CD14-positive monocyte (primary cell): ENCODE measurements around the gene DGKB. TPM values are rescaled to one million over a fixed set of nuclear protein-coding genes. Genes with fewer than 3 reads are reported as not detected.

Experiments used
- DNase-seq, 3 donors: peaks; one replicate each; pipeline ENCODE4 v3.0.0-alpha.2; 2011 to 2022
- H2AFZ ChIP-seq: 2 replicates; pipeline ENCODE4 v1.6.0; 2012; ENCODE audit warnings: mild to moderate bottlenecking, low read depth, low read length, inconsistent platforms; ENCODE audit not compliant: insufficient read depth, poor library complexity, severe bottlenecking
- H3K27ac ChIP-seq, 2 donors: 1 replicate in 1 of 2; 2 replicates in 1 of 2; pipeline ENCODE4 v1.5.1; 2012 to 2013; ENCODE audit warnings: low read length in 2 of 2, control low read depth in 1 of 2, inconsistent platforms in 1 of 2, low read depth in 1 of 2, mild to moderate bottlenecking in 1 of 2
- H3K27me3 ChIP-seq, 2 donors: one replicate each; pipeline versions ENCODE4 v1.6.0 to v1.6.1; 2011 to 2013; ENCODE audit warnings: low read length in 2 of 2; ENCODE audit not compliant: control insufficient read depth in 2 of 2, insufficient read depth in 2 of 2
- H3K36me3 ChIP-seq, 2 donors: replicated peaks in 1 of 2; 1 replicate in 1 of 2; 2 replicates in 1 of 2; pipeline versions ENCODE4 v1.5.1 to v1.6.1; 2012 to 2013; ENCODE audit warnings: low read length in 2 of 2, control low read depth in 1 of 2, inconsistent platforms in 1 of 2, mild to moderate bottlenecking in 1 of 2; ENCODE audit not compliant: insufficient read depth in 2 of 2, control insufficient read depth in 1 of 2
- H3K4me1 ChIP-seq, 2 donors: 1 replicate in 1 of 2; 2 replicates in 1 of 2; pipeline versions ENCODE4 v1.5.1 to v1.6.1; 2012 to 2013; ENCODE audit warnings: low read length in 2 of 2, control low read depth in 1 of 2, inconsistent platforms in 1 of 2, mild to moderate bottlenecking in 1 of 2, moderate library complexity in 1 of 2; ENCODE audit not compliant: insufficient read depth in 2 of 2, control insufficient read depth in 1 of 2
- H3K4me2 ChIP-seq: replicated peaks from 2 replicates; pipeline ENCODE3; 2012; ENCODE audit warnings: low read length, moderate library complexity, mild to moderate bottlenecking; ENCODE audit not compliant: poor library complexity, severe bottlenecking; ENCODE audit errors: extremely low read depth
- H3K4me3 ChIP-seq, 3 experiments: fragments of 200-600 bp in 1 of 3; sonication (generic) in 1 of 3; replicated peaks in 1 of 3; 1 replicate in 2 of 3; 2 replicates in 1 of 3; pipeline ENCODE4 v1.5.1; 2011 to 2013; ENCODE audit warnings: low read length in 3 of 3, mild to moderate bottlenecking in 3 of 3, control low read depth in 2 of 3, low read depth in 2 of 3, inconsistent platforms in 1 of 3, moderate library complexity in 1 of 3
- H3K79me2 ChIP-seq: 2 replicates; pipeline ENCODE4 v1.6.0; 2012; ENCODE audit warnings: mild to moderate bottlenecking, control low read depth, inconsistent platforms, low read length, moderate library complexity; ENCODE audit not compliant: insufficient read depth
- H3K9ac ChIP-seq: 2 replicates; pipeline ENCODE4 v1.6.0; 2017; ENCODE audit warnings: low read length, mild to moderate bottlenecking; ENCODE audit not compliant: insufficient read depth, poor library complexity, severe bottlenecking
- H3K9me3 ChIP-seq, 2 donors: replicated peaks in 1 of 2; 1 replicate in 1 of 2; 2 replicates in 1 of 2; pipeline versions ENCODE4 v1.5.1 to v1.6.1; 2012 to 2013; ENCODE audit warnings: low read length in 2 of 2, control low read depth in 1 of 2; ENCODE audit not compliant: control insufficient read depth in 1 of 2, insufficient read depth in 1 of 2
- H4K20me1 ChIP-seq: 2 replicates; pipeline ENCODE4 v1.6.0; 2012; ENCODE audit warnings: mild to moderate bottlenecking, low read length, control low read depth, moderate library complexity; ENCODE audit not compliant: insufficient read depth
- H3K27ac Mint-ChIP-seq, 7 donors: one replicate each; pipeline ENCODE4 v1.8.0; 2020; ENCODE audit warnings: mild to moderate bottlenecking in 7 of 7, mixed read lengths in 7 of 7, moderate library complexity in 6 of 7, inconsistent platforms in 2 of 7
- H3K27me3 Mint-ChIP-seq, 3 donors: one replicate each; pipeline ENCODE4 v1.8.0; 2021 to 2022; ENCODE audit warnings: low read depth in 3 of 3, mild to moderate bottlenecking in 3 of 3, mixed read lengths in 3 of 3, moderate library complexity in 3 of 3, inconsistent platforms in 1 of 3
- H3K36me3 Mint-ChIP-seq, 2 donors: one replicate each; pipeline ENCODE4 v1.8.0; 2020; ENCODE audit warnings: mixed read lengths in 2 of 2, inconsistent platforms in 1 of 2, mild to moderate bottlenecking in 1 of 2
- H3K4me1 Mint-ChIP-seq: one replicate; pipeline ENCODE4 v1.8.0; 2020; ENCODE audit warnings: mild to moderate bottlenecking, mixed read lengths
- H3K4me3 Mint-ChIP-seq, 2 donors: one replicate each; pipeline ENCODE4 v1.8.0; 2020; ENCODE audit warnings: mild to moderate bottlenecking in 2 of 2, mixed read lengths in 2 of 2, moderate library complexity in 1 of 2
- H3K9me3 Mint-ChIP-seq, 7 donors: one replicate each; pipeline ENCODE4 v1.8.0; 2020 to 2022; ENCODE audit warnings: mixed read lengths in 7 of 7, mild to moderate bottlenecking in 6 of 7, moderate library complexity in 6 of 7, inconsistent platforms in 2 of 7
- CTCF ChIP-seq: fragments of 200-600 bp; IDR thresholded peaks from one replicate; pipeline ENCODE4 v1.8.0; 2022; ENCODE audit warnings: antibody characterized with exemption, mild to moderate bottlenecking
- WGBS: methylation state at CpG from one replicate; pipeline ENCODE4 v1.1.5; 2013; ENCODE audit warnings: missing lambda C conversion rate; ENCODE audit not compliant: insufficient coverage; 5-methylcytosine and 5-hydroxymethylcytosine counted together
- intact Hi-C, 2 donors: fragments of 100-400 bp; cut with micrococcal nuclease; formaldehyde crosslinking; loops; one replicate each; pipeline versions ENCODE4 v1.15.0 to v1.15.1; 2023
- polyA plus RNA-seq, 3 donors: library from polyadenylated mRNA; depleted of rRNA in 1 of 3; unstranded in 2 of 3; stranded (reverse) in 1 of 3; fragments of 300-500 nt in 2 of 3; fragments of >200 nt in 1 of 3; fragmentation: Illumina TruSeq in 2 of 3; gene quantifications; 1 replicate in 2 of 3; 2 replicates in 1 of 3; pipeline ENCODE4 v1.2.3, GENCODE V29; 2012 to 2021

DGKB gene
- polyA plus RNA-seq, 3 donors, result not detected

GRCh38 chr7:14309432-14309831, 593.1 kb downstream of the DGKB start:
- Histone ChIP-seq H3K79me2 (no peaks in the 10 kb centered on the region), H4K20me1 (no peaks in the 10 kb centered on the region), H3K27me3 (no peaks in the 10 kb centered on the region), H3K4me1 (no peaks in the 10 kb centered on the region), H2AFZ (no peak overlapping the region), H3K4me3 (no peak overlapping the region), H3K9ac (no peak overlapping the region), H3K4me2 (no peak overlapping the region), H3K27ac (no peak overlapping the region), H3K36me3 (no peaks in the 10 kb centered on the region), H3K9me3 (peaks cover 4 to 8% of the 10 kb centered on the region in 2 donors)
- Mint-ChIP-seq H3K36me3 (no peaks in the 10 kb centered on the region), H3K27ac (no peak overlapping the region), H3K4me1 (no peaks in the 10 kb centered on the region), H3K27me3 (peaks cover 0 to 2% (median 0%) of the 10 kb centered on the region in 3 donors), H3K4me3 (no peak overlapping the region), H3K9me3 (peaks cover 0 to 10% (median 6%) of the 10 kb centered on the region in 7 donors)
- intact Hi-C loops, result no loop called here
- DNase-seq, result no peak
- TF ChIP-seq CTCF, result no peak

- no peak for TF ChIP-seq CTCF
- 88% methylated on average over 2 of the region's 4 CpGs for WGBS
- intact Hi-C loops, result no loop called here
- no peak overlapping the region for H3K27ac ChIP-seq
- H3K27ac Mint-ChIP-seq, result no peak overlapping the region
- peaks cover 0 to 2% (median 0%) of the 10 kb centered on the region in 3 donors for H3K27me3 Mint-ChIP-seq
- H3K9me3 ChIP-seq, result peaks cover 0 to 2% of the 10 kb centered on the region in 2 donors
- H3K27me3 ChIP-seq, result no peaks in the 10 kb centered on the region
- no peak for DNase-seq
- H3K9ac ChIP-seq, result no peak overlapping the region
- no peak overlapping the region for H3K4me3 Mint-ChIP-seq
- no peaks in the 10 kb centered on the region for H4K20me1 ChIP-seq
- H3K36me3 Mint-ChIP-seq, result no peaks in the 10 kb centered on the region
- no peaks in the 10 kb centered on the region for H3K4me1 ChIP-seq
- no peak overlapping the region for H3K4me2 ChIP-seq
- no peaks in the 10 kb centered on the region for H3K4me1 Mint-ChIP-seq
- no peak overlapping the region for H3K4me3 ChIP-seq
- peaks cover 0 to 3% (median 0%) of the 10 kb centered on the region in 7 donors for H3K9me3 Mint-ChIP-seq
- H3K36me3 ChIP-seq, result no peaks in the 10 kb centered on the region
- no peak overlapping the region for H2AFZ ChIP-seq
- no peaks in the 10 kb centered on the region for H3K79me2 ChIP-seq
These were observed 597.2 kb downstream of the DGKB start for GRCh38 chr7:14305233-14305866.
